Cardiac fibroblast (primary cell): ENCODE results near the gene EFHD2.
"Not testable (repeated sequence)": the region's sequence is repeated elsewhere in the genome, so short reads cannot be mapped to it uniquely, and the experiment has no call there.

Experiments
- DNase-seq, 2 donors: peaks; one replicate each; pipeline versions ENCODE4 v3.0.0 to v3.0.0-alpha.2; 2010; ENCODE audit warnings: low read depth in 2 of 2
- H3K4me3 ChIP-seq, 2 donors: replicated peaks in 1 of 2; 1 replicate in 1 of 2; 2 replicates in 1 of 2; pipeline ENCODE4 v1.5.1; 2011; ENCODE audit warnings: low read depth in 2 of 2, low read length in 2 of 2, mild to moderate bottlenecking in 2 of 2, moderate library complexity in 1 of 2
- TF ChIP-seq, protein P1 (sequence below): IDR thresholded peaks from one replicate; pipeline ENCODE4 v1.5.1; 2011; ENCODE audit warnings: low read depth, mild to moderate bottlenecking, low read length, inconsistent platforms

Gene EFHD2

GRCh38 chr1:15370268-15370667, 39.4 kb upstream of the EFHD2 start:
- TF ChIP-seq, protein P1, sequence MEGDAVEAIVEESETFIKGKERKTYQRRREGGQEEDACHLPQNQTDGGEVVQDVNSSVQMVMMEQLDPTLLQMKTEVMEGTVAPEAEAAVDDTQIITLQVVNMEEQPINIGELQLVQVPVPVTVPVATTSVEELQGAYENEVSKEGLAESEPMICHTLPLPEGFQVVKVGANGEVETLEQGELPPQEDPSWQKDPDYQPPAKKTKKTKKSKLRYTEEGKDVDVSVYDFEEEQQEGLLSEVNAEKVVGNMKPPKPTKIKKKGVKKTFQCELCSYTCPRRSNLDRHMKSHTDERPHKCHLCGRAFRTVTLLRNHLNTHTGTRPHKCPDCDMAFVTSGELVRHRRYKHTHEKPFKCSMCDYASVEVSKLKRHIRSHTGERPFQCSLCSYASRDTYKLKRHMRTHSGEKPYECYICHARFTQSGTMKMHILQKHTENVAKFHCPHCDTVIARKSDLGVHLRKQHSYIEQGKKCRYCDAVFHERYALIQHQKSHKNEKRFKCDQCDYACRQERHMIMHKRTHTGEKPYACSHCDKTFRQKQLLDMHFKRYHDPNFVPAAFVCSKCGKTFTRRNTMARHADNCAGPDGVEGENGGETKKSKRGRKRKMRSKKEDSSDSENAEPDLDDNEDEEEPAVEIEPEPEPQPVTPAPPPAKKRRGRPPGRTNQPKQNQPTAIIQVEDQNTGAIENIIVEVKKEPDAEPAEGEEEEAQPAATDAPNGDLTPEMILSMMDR = no peak
- no peak overlapping the region for H3K4me3 ChIP-seq
- DNase-seq = no peak

- DNase-seq = peak in 1 of 2 donors; percentile 44
- TF ChIP-seq, protein P1 = no peak
- no peak overlapping the region for H3K4me3 ChIP-seq
These were observed 38.7 kb upstream of the EFHD2 start for GRCh38 chr1:15370781-15371520.

DNA sequence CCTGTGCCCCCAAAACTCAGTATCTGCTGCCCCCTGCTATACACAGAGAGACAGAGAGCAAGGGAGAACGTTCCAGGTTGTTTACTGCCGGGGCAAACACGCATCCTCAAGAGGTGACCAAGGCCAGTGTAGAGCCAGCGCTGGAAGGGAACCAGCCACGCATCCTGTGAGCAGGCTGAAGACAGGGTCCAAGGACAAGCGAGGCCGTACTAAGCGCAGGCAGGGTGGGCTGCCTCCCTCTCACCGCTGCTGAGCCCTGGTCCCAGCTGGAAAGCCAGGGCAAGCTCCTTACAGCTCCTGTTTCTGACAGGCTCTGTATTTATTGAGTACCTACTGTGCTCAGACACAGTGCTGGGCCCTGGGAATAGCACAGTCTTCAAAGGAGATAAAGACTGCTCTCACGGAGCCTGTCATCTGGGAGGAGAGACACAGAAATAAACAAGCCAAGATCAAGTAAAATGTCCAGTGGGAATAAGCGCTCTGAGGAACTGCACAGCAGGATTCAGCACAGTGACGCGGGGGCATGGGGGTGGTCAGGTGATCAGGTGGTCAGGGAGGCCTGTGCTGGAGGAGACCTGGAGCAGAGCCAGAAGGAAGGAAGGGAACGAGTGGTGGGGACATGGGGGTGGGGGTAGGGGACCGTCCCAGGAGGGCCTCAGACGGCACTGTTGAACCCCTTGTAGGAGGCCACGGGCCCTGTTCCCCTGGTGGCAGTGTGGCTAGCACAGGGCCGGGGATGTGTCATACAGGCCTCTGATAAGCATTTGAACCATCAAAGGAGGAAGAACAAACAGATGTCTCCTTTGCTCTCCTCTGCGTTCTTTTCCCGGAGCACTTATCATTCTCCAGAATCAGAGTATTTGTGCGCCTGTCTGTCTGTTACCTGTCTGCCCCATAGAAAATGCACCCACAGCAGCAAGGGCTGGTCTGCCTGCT, 37.8 kb upstream of the EFHD2 start:
- DNase-seq = no peak
- H3K4me3 ChIP-seq = no peak overlapping the region
- TF ChIP-seq, protein P1 = no peak

DNA sequence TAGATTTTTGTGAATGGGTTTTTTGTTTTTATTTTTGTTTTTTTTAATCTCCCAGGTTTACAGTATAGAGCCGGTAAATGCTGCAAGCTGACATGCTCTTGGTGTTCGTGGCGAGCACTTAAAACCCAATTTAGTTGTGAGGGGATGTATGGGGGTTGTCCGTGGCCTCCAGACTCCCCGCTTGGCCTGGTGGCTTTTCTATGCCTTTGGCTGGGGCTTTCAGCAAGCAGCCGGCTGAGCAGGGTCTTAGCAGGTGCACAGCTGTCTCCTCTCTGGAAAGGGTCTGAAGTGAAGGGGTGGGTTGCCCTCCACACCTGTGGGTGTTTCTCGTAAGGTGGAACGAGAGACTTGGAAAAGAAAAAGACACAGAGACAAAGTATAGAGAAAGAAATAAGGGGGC, 31.0 kb upstream of the EFHD2 start:
- no peak overlapping the region for H3K4me3 ChIP-seq

GRCh38 chr1:15379151-15379550, 30.5 kb upstream of the EFHD2 start:
- not testable (repeated sequence) for DNase-seq

More for the DNA sequence above, 31.0 kb upstream of the EFHD2 start:
- DNase-seq = no peak
- TF ChIP-seq, protein P1 = no peak

GRCh38 chr1:15380601-15381508, 28.8 kb upstream of the EFHD2 start:
- no peak for DNase-seq
- TF ChIP-seq, protein P1 = no peak
- H3K4me3 ChIP-seq = no peak overlapping the region

More at GRCh38 chr1:15379151-15379550, 30.5 kb upstream of the EFHD2 start:
- not testable (repeated sequence) for H3K4me3 ChIP-seq
